Measurements from ENCODE around the gene ATP8B2. TPM values are rescaled to one million over a fixed set of nuclear protein-coding genes. Genes with fewer than 3 reads are reported as not detected.

The ATP8B2 gene
- total RNA-seq, 4 donors from 2014 or later = 5.8 to 22.5 (median 7.2) TPM

- Histone ChIP-seq H3K9me3 (no peaks in the 10 kb centered on the region), H3K4me1 (peaks cover 20 to 21% of the 10 kb centered on the region in 2 donors), H3K27ac (no peak overlapping the region), H3K27me3 (peaks cover 17 to 23% (median 20%) of the 10 kb centered on the region in 3 donors), H3K36me3 (no peaks in the 10 kb centered on the region), H3K4me3 (no peak overlapping the region)
- no peak for DNase-seq
- intact Hi-C loops (cut with DNase I; ENCODE audit: low total_unique reads) (no loop called here), in situ Hi-C loops (cut with MboI; ENCODE audit: low sequenced_read_pairs in 4 of 4) (no loop called here)
- ATAC-seq = no peak
- no peak for TF ChIP-seq POLR2A (IDR thresholded peaks at IDR 0.05)
- no peak for TF ChIP-seq CTCF (IDR thresholded peaks at IDR 0.05 in 4 of 5, conservative IDR thresholded peaks at IDR 0.05 in 1 of 5)
Observed at GRCh38 chr1:154330669-154331068, 5.3 kb downstream of the ATP8B2 start.

- H3K4me1 ChIP-seq = peaks cover 0 to 6% of the 10 kb centered on the region in 2 donors
Observed at GRCh38 chr1:154334079-154335024, 9.0 kb downstream of the ATP8B2 start.

GRCh38 chr1:154335025-154335714, 9.8 kb downstream of the ATP8B2 start:
- in situ Hi-C loops (cut with MboI; ENCODE audit: low sequenced_read_pairs in 4 of 4) (no loop called here), intact Hi-C loops (cut with DNase I; ENCODE audit: low total_unique reads) (no loop called here)
- Histone ChIP-seq H3K36me3 (no peaks in the 10 kb centered on the region), H3K27me3 (peaks cover 0 to 3% (median 0%) of the 10 kb centered on the region in 3 donors), H3K9me3 (no peaks in the 10 kb centered on the region), H3K4me1 (peaks cover 0 to 6% of the 10 kb centered on the region in 2 donors), H3K4me3 (no peak overlapping the region), H3K27ac (peak overlapping the region in 1 of 4 donors; percentile 4)
- ATAC-seq (peak; percentile 51 to 75), DNase-seq (peak; percentile 41 to 66)
- TF ChIP-seq POLR2A (IDR thresholded peaks at IDR 0.05) = no peak
- TF ChIP-seq CTCF (IDR thresholded peaks at IDR 0.05 in 4 of 5, conservative IDR thresholded peaks at IDR 0.05 in 1 of 5) = peak; percentile 49 to 83 (median 76)

More at GRCh38 chr1:154334079-154335024, 9.0 kb downstream of the ATP8B2 start:
- in situ Hi-C loops (cut with MboI; ENCODE audit: low sequenced_read_pairs in 4 of 4) = no loop called here
- intact Hi-C loops (cut with DNase I; ENCODE audit: low total_unique reads) = no loop called here
- Histone ChIP-seq H3K27ac (peak overlapping the region in 2 of 4 donors; percentile 4 to 16), H3K36me3 (no peaks in the 10 kb centered on the region), H3K27me3 (peaks cover 0 to 7% (median 0%) of the 10 kb centered on the region in 3 donors), H3K9me3 (no peaks in the 10 kb centered on the region), H3K4me3 (no peak overlapping the region)
- ATAC-seq = no peak
- TF ChIP-seq POLR2A (IDR thresholded peaks at IDR 0.05) = no peak
- TF ChIP-seq CTCF (IDR thresholded peaks at IDR 0.05 in 4 of 5, conservative IDR thresholded peaks at IDR 0.05 in 1 of 5) = no peak
- no peak for DNase-seq

GRCh38 chr1:154337253-154337894, 12.0 kb downstream of the ATP8B2 start:
- TF ChIP-seq CTCF (IDR thresholded peaks at IDR 0.05 in 4 of 5, conservative IDR thresholded peaks at IDR 0.05 in 1 of 5) (no peak), POLR2A (IDR thresholded peaks at IDR 0.05) (no peak)
- H3K36me3 ChIP-seq = no peaks in the 10 kb centered on the region
- peaks cover 0 to 6% of the 10 kb centered on the region in 2 donors for H3K4me1 ChIP-seq
- DNase-seq (no peak), ATAC-seq (no peak)
- H3K9me3 ChIP-seq = no peaks in the 10 kb centered on the region
- no peaks in the 10 kb centered on the region for H3K27me3 ChIP-seq
- intact Hi-C loops (cut with DNase I; ENCODE audit: low total_unique reads) = no loop called here
- in situ Hi-C loops (cut with MboI; ENCODE audit: low sequenced_read_pairs in 4 of 4) = no loop called here
- no peak overlapping the region for H3K27ac ChIP-seq
- no peak overlapping the region for H3K4me3 ChIP-seq

Data from gastrocnemius medialis (tissue), 4 donors.